Measurements from ENCODE around the gene TMEM40.
"Not testable (repeated sequence)": the region's sequence is repeated elsewhere in the genome, so short reads cannot be mapped to it uniquely, and the experiment has no call there.

The TMEM40 gene

DNA sequence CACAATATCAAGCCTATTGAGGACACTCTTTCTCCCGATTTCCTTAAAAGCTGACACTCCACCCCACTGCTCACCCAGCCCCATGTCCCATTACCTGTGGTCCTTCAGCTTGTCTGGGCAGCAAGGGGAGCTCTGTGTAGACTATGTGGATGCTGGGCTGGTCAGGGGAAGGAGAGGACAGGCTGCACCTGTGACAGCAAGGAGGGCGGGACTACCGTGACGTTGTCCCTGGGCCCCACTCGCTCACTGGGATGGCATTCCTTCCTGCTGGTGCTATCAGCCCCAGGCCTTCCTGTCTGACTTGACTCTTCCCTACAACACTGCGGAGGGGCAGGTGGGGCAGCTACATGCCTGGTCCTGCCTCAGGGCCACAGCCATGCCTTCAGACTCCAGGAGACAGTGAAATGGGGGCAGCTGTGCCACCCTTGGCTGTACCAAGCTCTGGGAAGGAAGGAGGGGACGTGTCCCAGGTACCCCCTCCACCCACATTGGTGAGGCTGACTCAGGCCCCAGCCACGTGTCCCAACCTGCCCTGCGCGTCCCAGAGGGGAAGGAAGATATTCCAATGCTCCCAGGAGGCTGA is at the start of gene TMEM40:
Gene TMEM40 (minus strand): TSS at position 163 of the 583 bp plus-strand sequence. CDS start 9,427 bp downstream, outside the sequence.
- peak; percentile 35 for DNase-seq (ENCODE audit: low spot score)

DNA sequence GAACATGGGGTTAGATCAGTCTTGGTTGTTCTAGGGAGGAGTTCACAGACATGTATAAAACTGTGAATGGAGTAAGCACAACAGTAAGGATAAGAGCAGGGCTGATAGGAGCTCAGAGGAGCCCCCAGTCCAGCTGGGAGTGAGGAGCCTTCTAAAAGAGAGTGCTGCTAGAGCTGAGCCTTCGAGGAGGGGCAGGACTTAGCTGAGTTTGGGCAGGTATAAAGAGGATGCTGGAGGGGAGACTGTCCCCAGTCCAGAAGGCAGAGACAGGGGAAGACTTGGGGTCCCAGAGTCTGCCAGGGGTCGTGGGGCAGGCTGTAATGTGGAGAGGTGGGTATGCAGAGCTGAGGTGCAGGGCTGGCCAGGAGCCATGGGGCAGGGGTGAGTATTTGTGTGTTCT is 49.5 kb upstream of the TMEM40 start:
- DNase-seq (ENCODE audit: low spot score): no peak

DNA sequence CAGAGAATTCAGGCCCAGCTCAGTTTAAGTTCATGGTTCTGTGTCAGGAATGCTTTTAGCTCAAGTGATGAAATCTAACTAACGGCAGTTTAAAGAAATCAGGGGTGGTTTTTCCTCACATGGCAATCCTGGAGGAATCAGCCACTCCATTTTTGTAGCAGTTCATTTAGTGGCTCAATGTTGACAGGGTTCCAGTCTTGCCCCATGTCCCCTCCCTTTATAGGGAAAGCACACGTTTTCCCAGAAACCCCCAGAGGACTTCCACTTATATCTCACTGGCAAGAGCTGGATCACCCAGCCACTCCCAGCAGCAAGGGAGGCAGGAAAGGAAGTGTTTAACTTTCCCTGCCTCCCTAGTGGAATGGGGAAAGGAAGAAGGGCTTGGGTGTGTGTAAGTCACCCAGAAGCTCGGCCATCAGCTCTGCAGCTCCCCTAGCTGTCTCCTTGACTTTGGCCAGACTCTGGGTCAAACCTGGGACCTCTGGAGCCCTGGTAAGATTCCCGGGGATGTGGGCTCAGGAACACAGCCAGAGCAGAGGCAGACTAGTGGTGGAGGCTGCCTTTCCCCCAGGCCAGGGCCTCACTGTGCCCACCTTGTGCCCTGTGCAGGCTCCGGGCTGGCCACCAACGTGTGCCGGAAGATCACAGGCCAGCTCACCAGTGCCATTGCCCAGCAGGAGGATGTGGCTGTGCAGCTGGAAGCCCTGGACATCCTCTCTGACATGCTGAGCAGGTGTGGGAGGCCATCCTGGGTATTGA is 48.7 kb upstream of the TMEM40 start:
- no peak for DNase-seq (ENCODE audit: low spot score)

GRCh38 chr3:12807066-12807465 is 48.0 kb upstream of the TMEM40 start:
- no peak for DNase-seq (ENCODE audit: low spot score)

GRCh38 chr3:12803371-12803770 is 44.3 kb upstream of the TMEM40 start:
- DNase-seq (ENCODE audit: low spot score): no peak

DNA sequence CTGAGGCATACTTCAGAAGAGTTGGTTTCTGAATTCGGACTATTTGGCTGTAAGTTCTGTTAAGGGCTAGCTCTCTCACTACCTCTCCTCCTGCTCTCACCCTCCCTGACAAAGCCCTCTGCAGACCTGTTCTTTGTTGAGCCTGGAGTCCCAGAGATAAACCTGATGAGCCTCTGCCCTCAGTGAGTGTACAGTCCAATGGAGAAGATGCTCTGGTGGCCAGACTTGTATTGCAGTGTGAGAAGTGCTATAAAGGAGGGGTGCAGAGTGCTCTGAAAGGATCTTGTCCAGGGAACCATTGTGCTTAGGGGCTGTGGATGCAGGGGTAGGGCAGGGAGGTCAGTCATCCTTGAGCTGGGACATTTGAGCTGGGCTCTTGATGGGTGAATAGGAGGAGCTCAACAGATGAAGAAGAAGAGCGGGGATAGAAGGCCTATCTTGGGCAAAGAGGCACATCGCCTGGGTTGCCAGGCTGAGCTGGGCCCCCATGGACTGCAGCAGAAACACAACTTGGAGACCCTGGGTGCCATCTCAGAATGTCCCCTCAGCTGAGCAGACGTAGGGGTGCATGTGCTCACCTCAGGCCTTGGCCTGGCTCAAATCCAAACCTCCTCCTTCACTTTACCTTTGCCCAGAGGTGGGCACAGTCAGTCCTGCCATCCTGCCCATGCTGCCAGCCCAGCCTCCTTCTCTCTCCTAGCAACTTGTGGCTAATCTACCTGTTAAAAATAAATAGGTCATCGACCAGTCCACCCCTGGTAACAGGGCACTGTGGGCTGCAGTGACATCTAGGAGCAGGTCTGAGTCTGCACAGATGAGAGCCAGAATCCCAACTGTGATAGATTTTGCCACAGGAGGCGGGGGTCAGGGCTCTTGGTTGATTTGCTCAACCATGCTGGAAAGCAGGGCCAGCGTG is 40.7 kb upstream of the TMEM40 start:
- DNase-seq (ENCODE audit: low spot score): no peak

GRCh38 chr3:12798559-12799179 is 39.6 kb upstream of the TMEM40 start:
- DNase-seq (ENCODE audit: low spot score): no peak

DNA sequence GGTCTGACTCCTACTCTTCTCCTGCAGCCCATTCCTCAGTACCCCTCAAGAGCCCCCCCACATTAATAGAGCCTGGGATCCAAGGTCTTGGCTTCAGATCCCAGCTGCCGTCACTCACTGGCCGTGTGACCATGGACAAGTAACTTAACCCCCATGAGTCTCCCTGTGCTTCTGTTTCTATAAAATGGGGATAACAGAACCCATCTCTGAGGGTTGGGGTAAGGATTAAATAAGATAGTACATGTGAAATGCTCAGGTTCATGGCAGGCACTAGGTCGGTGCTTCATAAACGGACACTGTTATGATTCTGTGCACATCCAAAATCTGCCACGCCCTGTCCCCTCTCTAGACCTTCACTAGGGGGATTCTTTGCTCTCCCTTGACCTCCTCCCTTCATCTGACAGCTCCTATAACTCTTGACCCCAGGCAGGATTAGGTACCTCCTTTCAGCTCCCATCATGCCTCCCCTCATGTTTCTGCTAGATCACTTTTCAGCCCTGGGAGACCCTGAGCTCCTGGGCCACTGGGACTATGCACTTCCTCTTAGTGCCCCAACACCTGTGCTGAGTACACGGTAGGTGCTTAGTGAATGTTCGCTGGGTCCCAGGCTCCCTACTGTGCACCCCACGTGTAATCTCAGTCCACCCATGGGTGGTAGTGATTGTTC is 39.0 kb upstream of the TMEM40 start:
- DNase-seq (ENCODE audit: low spot score): no peak

GRCh38 chr3:12797124-12797891 is 38.2 kb upstream of the TMEM40 start:
- DNase-seq (ENCODE audit: low spot score): no peak

DNA sequence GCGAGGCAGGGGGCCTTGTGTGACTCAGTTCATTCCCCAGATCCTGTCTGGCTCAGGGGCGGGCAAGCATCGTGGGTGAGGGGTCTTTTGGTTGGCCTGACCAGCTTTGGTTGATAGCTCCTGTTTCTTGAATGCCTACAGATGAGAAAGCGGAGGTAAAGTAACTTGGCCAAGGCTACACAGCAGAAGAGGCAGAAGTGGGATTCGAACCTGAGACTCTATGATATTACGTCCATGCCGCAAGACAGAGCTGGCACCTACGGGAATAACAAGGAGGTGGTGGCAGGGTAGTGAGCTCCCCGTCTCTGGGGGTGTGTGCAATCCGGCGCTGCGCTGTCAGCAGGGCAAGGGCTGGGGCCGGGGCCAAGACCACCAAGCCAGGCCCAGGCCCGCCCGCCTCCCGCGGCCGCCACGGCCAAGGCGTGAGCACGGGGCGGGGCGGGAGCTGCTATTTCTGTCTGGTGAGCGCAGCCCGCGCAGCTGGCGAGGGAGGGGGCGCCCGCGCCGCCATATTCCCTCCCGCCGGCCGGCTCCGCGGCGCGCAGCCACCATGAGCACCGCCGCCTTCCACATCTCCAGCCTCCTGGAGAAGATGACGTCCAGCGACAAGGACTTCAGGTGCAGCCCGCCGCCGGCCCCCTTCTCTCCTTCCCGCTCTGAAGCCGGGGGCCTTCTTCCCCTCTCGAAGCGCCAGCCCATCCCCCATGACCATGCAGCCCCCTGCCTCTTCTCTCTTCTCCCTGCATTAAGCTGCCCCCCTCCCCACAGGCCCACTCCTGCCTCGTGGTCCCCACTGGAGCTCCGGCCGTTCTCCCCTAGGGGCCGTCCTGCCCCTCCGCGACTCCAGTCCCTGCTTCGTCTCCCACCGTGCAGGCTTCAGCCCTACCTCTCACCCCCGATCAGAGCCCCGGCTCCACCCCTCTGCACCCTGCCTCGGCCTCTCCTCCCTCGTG is 37.4 kb upstream of the TMEM40 start, which contains the start of gene CAND2:
Gene CAND2 (plus strand): TSS at position 510 of the 953 bp plus-strand sequence. CDS start 41 bp downstream, at position 551.
- DNase-seq (ENCODE audit: low spot score): no peak

DNA sequence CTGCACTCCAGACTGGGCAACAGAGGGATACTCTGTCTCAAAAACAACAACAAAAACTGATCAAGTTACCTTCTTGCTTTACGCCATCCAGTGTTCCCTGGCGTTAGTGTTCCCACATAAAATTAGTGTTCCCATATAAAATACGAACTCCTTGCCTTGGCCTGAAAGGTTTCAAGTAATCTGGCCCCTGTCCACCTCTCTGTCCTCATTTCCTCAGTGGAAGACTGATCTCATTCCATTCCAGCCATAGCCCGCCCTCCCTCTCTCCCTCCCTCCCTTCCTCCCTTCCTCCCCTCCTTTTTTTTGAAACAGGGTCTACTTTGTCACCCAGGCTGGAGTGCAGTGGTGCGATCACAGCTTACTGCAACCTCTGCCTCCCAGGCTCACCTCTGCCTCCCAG is 34.6 kb upstream of the TMEM40 start:
- DNase-seq (ENCODE audit: low spot score): no peak

- no peak for DNase-seq (ENCODE audit: low spot score)
Observed at GRCh38 chr3:12791430-12791829, 32.4 kb upstream of the TMEM40 start.

GRCh38 chr3:12787967-12788690 is 29.1 kb upstream of the TMEM40 start:
- not testable (repeated sequence) for DNase-seq (ENCODE audit: low spot score)

- not testable (repeated sequence) for DNase-seq (ENCODE audit: low spot score)
Observed at GRCh38 chr3:12787346-12787745, 28.3 kb upstream of the TMEM40 start.

DNA sequence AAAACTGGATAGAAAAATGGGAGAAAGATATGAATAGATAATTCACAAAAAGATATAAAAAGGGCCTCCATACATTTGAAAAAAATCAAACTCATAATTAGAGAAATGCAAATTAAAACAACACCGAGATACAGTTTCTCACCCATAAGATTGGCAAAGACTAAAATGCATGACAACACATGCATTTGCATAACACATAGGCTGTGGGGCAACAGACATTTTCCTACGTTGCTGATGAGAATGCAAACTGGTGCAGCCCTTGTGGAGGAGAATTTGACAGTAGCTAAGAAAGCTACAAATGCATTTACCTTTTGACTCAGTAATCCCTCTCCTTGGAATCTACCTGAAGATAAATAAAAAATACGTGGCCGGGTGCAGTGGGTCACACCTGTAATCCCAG is 26.0 kb upstream of the TMEM40 start:
- DNase-seq (ENCODE audit: low spot score): no peak

DNA sequence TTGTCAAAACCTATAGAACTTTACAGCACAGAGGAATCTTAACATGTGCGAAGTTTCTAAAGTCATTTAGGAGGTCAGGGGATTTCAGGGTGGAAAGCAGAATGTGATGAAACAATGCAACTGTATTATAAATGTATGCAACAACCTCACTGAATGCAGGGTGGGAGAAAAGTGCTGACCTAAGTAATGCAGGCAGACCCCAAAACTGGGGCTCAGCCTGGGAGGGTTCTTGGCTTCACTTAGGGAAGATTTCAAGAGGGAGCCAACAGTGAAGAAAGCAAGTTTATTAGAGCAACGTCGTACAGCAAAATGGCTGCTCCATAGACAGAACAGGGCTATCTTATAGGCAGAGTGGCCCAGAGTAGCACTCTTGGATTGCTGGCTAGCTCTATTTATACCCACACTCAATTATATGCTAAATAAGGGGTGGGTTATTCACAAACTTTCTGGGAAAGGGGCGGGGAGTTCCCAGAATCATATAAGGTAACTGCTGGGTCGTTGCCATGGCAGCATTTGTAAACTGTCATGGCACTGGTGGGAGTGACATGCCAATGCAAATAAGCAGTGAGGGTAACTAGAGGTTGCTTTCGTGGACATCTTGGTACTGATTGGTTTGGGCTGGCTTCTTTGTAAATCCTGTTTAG is 23.2 kb upstream of the TMEM40 start:
- DNase-seq (ENCODE audit: low spot score): no peak

DNA sequence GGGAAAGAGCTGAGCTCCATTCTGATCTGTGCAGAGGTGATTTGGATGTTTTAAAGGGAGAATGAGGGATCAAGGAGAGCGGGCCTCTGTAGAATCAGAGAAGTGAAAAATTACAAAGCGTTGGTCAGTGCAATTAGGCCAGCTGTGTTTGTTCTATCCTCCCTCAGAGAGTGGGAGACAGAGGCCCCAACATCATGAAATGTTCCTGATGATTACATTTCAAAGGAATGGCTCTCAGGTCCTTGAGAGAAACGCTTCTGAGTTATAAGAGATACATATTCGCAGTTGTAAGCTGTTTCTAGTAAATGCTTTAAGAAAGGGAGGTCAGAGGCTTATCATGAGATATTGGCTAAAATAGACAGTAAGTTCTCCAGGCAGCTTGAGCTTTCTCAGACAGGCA is 21.7 kb upstream of the TMEM40 start:
- no peak for DNase-seq (ENCODE audit: low spot score)

GRCh38 chr3:12777171-12777570 is 18.1 kb upstream of the TMEM40 start:
- DNase-seq (ENCODE audit: low spot score): no peak

Measured in LoVo (cell line).